ENCODE results near the gene PHRF1. TPM values are rescaled to one million over a fixed set of nuclear protein-coding genes. Genes with fewer than 3 reads are reported as not detected.

Gene PHRF1
- total and polyA plus RNA-seq, 2 donors from 2014 or later = 7.5 to 30.9 TPM

DNA sequence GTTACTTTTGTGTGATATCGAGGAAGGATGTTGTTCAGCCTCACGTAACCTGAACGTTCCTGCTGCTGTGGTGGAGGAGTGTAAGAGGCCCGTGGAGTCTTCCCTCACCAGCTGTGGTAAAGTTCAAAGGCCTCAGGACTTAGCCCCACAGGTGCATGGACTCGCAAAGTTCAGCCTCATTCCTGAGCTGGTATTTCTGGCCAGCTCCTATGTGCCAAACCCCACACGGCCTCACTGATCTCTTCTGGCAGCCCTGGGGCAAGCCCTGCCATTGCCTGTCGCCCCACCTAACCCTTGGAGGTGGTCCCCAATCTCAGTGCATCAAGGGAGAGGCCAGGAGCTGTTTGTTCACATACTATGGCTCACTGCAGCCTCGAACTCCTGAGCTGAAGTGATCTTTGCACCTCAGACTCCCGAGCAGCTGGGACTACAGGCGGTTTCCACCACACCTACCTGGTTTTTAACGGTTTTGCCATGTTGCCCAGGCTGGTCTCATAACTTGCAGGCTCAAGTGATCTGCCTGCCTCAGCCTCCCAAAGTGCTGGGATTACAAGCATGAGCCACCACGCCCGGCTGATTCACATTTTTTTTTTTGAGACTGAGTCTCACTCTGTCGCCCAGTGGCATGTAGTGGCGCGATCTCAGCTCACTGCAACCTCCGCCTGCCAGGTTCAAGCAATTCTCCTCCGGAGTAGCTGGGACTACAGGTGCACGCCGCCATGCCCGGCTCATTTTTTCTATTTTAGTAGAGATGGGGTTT, 2.2 kb downstream of the PHRF1 start:
- H3K4me1 ChIP-seq (ENCODE audit: control insufficient read depth in 2 of 3, insufficient read depth in 2 of 3, low read depth in 1 of 3, low read length in 3 of 3) = peaks cover 0 to 40% (median 12%) of the 10 kb centered on the region in 3 donors
- DNase-seq = peak in 1 of 5 donors; percentile 34
- no peak for FAIRE-seq
- no peaks in the 10 kb centered on the region for H3K9me3 ChIP-seq (ENCODE audit: control insufficient read depth in 2 of 3, insufficient read depth in 1 of 3, low read length in 3 of 3)
- H3K4me3 ChIP-seq (ENCODE audit: low read length in 3 of 3) = peak overlapping the region in 1 of 3 donors; percentile 87
- TF ChIP-seq, protein P1, sequence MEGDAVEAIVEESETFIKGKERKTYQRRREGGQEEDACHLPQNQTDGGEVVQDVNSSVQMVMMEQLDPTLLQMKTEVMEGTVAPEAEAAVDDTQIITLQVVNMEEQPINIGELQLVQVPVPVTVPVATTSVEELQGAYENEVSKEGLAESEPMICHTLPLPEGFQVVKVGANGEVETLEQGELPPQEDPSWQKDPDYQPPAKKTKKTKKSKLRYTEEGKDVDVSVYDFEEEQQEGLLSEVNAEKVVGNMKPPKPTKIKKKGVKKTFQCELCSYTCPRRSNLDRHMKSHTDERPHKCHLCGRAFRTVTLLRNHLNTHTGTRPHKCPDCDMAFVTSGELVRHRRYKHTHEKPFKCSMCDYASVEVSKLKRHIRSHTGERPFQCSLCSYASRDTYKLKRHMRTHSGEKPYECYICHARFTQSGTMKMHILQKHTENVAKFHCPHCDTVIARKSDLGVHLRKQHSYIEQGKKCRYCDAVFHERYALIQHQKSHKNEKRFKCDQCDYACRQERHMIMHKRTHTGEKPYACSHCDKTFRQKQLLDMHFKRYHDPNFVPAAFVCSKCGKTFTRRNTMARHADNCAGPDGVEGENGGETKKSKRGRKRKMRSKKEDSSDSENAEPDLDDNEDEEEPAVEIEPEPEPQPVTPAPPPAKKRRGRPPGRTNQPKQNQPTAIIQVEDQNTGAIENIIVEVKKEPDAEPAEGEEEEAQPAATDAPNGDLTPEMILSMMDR (IDR thresholded peaks at IDR 0.05; ENCODE audit: borderline replicate concordance, extremely low read depth, insufficient read depth) = no peak
- H3K36me3 ChIP-seq (ENCODE audit: control insufficient read depth in 2 of 3, insufficient read depth in 3 of 3, low read length in 3 of 3) = peaks cover 0 to 5% (median 3%) of the 10 kb centered on the region in 3 donors
- peak overlapping the region in 1 of 3 donors; percentile 85 for H3K9ac ChIP-seq (ENCODE audit: low read length in 3 of 3)
- peak overlapping the region in 1 of 2 donors; percentile 22 for H3K27ac ChIP-seq (ENCODE audit: low read depth in 2 of 2, low read length in 2 of 2)
- no peaks in the 10 kb centered on the region for H3K27me3 ChIP-seq (ENCODE audit: control insufficient read depth, insufficient read depth, low read length)
- intact Hi-C loops (cut with DNase I) = no loop called here

DNA sequence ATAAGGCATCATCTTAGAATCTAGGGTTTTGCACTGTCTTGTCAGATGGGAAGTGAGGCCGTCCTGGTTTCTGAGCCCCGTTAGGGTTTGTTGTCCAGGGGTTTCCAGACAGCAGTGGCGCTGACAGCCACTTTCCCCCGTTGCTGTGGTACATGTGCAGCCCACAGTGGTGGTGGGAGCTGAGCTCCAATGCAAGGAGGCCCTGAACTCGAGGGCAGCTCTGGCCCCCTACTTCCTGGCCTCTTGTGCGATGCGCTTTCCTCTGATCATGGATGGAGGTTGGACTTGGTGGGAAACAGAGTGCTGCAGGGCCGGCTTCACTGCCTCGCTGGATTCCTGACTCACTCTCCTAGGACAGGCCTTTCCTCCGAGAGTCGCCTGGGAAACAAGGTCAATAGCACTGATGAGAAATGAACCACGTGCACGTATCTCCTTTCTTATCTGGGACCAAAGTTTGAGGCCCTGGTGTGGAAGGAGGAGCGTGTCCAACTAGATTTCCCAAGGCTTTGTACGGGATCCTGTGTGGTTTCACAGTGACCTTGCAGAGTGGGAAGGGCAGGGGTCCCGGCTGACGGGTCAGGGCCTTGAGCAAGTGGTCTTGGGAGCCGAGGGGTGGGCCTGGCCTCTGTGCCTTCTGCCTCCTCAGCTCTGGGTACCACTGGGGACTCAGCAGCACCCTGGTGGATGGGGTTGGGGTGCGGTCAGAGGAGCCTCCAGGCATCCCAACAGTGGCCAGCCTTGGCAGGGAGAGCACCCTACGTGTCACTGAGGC, 3.7 kb downstream of the PHRF1 start:
- Histone ChIP-seq H3K27ac (ENCODE audit: low read depth in 2 of 2, low read length in 2 of 2) (no peak overlapping the region), H3K9me3 (ENCODE audit: control insufficient read depth in 2 of 3, insufficient read depth in 1 of 3, low read length in 3 of 3) (no peaks in the 10 kb centered on the region), H3K27me3 (ENCODE audit: control insufficient read depth, insufficient read depth, low read length) (no peaks in the 10 kb centered on the region), H3K36me3 (ENCODE audit: control insufficient read depth in 2 of 3, insufficient read depth in 3 of 3, low read length in 3 of 3) (peaks cover 0 to 13% (median 10%) of the 10 kb centered on the region in 3 donors), H3K4me3 (ENCODE audit: low read length in 3 of 3) (no peak overlapping the region), H3K9ac (ENCODE audit: low read length in 3 of 3) (no peak overlapping the region), H3K4me1 (ENCODE audit: control insufficient read depth in 2 of 3, insufficient read depth in 2 of 3, low read depth in 1 of 3, low read length in 3 of 3) (peaks cover 0 to 34% (median 11%) of the 10 kb centered on the region in 3 donors)
- TF ChIP-seq, protein P1 (IDR thresholded peaks at IDR 0.05; ENCODE audit: borderline replicate concordance, extremely low read depth, insufficient read depth) = no peak
- FAIRE-seq = no peak
- no peak for DNase-seq
- intact Hi-C loops (cut with DNase I) = no loop called here

DNA sequence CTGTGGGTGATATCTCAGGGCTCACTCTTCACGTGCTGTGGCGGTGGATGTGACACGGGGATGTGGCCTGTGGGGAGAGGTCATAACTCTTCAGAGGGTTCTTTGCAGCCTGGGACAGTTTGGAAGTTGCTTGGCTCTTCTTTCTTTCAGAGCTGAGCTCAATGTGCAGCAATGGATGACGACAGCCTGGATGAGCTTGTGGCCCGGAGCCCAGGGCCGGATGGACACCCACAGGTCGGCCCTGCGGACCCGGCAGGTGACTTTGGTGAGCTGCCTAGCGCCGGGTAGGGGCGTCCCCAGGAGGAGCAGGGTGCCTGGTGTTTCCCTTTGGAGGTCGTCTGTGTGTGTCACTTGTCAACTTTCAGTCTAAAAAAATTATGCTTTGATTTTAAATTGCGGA, 5.1 kb downstream of the PHRF1 start:
- DNase-seq (no peak), FAIRE-seq (no peak)
- peaks cover 0 to 29% (median 11%) of the 10 kb centered on the region in 3 donors for H3K4me1 ChIP-seq (ENCODE audit: control insufficient read depth in 2 of 3, insufficient read depth in 2 of 3, low read depth in 1 of 3, low read length in 3 of 3)
- H3K27me3 ChIP-seq (ENCODE audit: control insufficient read depth, insufficient read depth, low read length) = no peaks in the 10 kb centered on the region
- H3K4me3 ChIP-seq (ENCODE audit: low read length in 3 of 3) = no peak overlapping the region
- H3K36me3 ChIP-seq (ENCODE audit: control insufficient read depth in 2 of 3, insufficient read depth in 3 of 3, low read length in 3 of 3) = peaks cover 0 to 16% (median 10%) of the 10 kb centered on the region in 3 donors
- no peak overlapping the region for H3K9ac ChIP-seq (ENCODE audit: low read length in 3 of 3)
- no peaks in the 10 kb centered on the region for H3K9me3 ChIP-seq (ENCODE audit: control insufficient read depth in 2 of 3, insufficient read depth in 1 of 3, low read length in 3 of 3)
- H3K27ac ChIP-seq (ENCODE audit: low read depth in 2 of 2, low read length in 2 of 2) = no peak overlapping the region
- intact Hi-C loops (cut with DNase I) = no loop called here
- TF ChIP-seq, protein P1 (IDR thresholded peaks at IDR 0.05; ENCODE audit: borderline replicate concordance, extremely low read depth, insufficient read depth) = no peak

All from kidney (tissue), 14 donors.